NCI-H128 (cell line): ENCODE measurements around the gene TATDN2.

Experiments used
- DNase-seq: peaks from one replicate; lab custom pipeline; 2025; ENCODE audit not compliant: unreplicated experiment; lab: John Stamatoyannopoulos, UW

TATDN2 gene

DNA sequence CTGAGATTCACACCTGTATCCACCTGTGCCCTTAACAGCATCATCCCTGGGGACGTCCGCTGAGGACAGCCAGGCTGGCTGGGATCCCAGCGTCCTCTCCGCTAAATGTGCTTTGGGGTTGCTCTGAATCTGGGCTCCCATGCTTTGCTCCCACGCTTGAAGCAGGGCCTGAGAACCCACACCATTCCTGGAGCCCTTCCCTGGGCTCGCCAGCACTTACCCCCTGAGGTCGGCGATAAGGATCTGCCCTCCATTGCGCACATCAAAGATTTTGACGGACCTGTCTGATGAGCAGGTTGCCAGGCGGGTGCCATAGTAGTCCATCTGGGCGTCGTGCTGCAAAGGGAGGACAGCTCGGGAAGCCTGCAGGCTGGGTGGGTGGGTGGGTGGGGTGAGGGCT lies 66.8 kb downstream of the TATDN2 start:
- no peak for DNase-seq

DNA sequence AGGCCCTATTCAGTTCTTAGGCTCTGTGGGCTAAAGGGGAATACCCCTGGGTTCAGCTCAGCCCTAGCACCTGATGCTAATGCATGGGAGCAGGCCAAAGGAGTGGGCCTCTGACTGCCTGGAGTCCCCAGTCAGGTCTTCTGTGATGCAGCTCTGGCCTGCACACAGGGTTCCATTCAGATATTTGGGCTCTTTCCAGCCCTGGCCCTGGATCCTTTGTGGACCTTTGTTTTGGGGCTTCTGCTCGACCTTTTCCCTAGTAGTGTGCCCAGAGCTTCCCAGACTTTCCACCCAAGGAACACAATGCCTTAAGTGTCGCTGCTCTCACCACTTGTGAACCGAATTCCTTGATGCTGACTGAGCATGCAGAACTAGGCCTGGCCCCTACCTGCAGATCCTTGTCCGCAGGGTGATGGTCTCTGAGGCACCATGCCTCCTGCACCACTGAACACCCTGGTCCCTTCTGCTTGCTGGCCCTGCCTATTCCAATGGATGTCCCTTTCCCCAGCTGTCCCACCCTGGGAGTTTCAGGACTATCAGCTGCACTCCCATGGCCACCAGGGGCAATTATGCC lies 67.6 kb downstream of the TATDN2 start:
- DNase-seq, result no peak

DNA sequence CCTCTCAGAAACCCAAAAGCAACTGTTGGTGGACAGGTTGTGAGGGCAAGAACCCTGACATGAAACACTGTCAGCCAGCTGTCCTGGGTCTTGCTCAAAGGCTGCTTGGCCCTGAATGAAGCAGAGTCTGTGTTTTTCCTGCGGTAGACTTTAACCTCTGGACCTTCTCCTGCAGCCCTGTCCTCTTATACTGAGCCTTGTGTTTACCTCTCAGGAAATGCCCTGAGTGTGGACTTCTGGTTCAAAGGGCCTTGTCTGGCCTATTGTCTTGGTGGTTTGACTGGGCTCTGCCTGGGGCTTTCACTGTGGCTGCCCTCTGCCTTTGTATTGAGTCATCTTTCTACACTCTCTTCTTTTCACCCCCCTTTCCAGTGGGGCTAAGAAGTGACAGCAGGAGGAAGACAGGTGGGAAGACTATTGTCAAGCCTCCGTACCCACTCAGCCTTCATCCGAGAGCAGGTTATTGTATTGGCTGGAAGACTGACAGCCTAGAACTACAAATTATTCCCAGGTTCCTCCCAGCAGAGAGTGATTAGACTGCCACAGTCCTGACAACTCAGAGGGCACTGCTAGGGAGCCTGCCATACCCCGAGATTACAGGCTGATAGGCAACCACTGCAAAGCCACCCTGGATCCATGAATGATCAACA lies 69.2 kb downstream of the TATDN2 start:
- no peak for DNase-seq

DNA sequence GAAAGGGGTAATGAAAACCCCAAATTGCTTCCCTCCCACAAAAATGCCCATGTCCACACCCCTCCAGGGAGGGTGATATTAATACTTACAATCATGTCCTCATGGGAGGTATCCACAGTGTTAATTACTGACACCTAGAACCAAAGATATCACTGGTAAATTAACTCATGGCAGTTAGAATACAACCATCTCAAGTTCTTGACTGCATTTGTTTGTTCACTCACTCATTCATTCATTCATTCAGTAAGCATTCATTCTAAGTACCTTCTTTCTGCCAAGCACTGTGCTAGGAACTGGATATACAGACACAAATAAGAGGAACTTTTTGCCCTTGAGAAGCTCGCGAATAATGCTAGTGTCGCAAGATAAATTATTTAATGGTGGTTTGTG lies 69.7 kb downstream of the TATDN2 start:
- no peak for DNase-seq

DNA sequence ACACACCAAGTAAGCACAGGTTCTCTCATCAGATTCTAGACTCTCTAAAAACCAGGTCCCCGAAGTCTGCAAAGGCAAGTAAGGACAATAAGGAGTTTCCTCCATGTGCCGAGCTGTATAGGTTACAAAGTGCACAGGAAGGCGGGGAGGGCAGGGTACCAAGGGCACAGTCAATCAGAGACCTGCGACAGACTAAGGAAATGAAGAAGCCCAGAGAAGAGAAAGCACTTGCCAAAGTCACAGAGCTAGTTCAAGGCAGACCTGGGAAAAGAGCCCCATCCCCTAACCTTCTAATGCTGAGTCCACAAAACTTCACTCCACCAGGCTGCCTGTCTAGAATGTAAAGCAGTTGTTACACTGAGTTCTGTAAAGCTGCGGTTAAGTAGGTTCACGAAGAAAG lies 71.0 kb downstream of the TATDN2 start:
- no peak for DNase-seq

DNA sequence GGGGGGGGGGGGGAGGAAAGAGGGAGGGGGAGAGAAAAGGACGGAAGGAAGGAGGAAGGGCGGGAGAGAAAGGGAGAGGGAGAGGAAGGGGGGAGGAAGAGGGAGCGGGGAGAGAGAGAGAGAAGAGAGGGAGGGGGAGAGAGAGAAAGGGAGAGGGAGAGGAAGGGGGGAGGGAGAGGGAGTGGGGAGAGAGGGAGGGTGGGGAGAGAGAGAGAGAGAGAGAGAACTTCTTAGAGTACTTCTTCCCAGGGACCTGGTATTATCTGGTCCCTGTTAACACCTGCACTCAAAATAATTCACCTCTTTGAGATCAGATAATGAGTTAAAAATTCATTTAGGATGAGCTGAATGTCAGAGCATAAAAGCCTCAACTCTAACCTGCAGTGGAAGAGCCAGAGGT lies 71.5 kb downstream of the TATDN2 start:
- no peak for DNase-seq

DNA sequence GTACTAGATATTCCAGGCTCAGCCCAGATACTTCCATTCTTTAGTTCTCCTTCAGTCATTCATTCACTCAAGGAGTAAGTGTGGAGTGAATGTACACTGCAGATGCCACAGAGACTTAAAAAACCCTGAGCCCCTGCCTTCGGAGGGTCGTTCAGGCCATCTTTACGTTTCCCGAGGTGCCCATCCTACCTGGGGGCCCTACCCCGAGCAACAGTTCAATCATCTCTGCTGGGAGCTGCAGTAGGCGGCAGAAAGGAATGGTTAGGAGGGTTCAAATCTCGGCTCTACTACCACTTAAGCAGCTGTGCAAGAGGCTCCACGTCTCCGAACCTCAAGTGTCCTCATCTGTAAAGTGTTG lies 72.0 kb downstream of the TATDN2 start:
- no peak for DNase-seq

DNA sequence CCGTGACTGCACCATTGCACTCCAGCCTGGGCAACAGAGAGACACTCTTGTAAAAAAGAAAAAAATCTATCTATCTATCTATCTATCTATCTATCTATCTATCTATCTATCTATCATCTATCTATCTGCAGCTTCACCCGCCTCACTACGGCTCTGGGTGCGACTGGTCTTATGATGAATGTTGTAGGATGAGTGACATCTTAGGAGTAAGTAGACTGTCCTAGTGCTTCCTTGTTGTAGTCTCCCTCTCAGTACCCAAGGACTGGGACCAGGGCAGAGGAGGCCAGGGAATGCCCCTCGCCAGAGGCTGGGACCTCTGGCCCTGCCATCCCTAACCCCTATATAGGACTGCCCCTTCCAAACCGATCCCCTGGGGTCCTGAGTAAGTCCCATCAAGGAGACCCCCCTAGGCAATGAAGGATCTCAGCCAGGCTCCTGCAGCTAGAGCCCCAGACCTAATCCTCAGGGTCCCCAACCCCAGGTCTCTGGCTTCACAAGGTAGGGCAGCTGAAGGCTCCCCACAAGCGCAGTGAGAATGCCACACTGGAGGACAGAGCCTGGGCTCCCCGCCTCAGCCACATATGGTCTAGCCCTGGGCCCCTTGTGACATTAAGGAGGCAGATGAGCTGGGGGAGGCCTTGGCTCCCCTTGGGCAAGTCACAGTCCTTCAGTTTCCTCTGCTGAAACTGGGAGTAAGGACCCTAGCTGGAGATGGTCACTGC lies 73.5 kb downstream of the TATDN2 start:
- DNase-seq, result no peak

DNA sequence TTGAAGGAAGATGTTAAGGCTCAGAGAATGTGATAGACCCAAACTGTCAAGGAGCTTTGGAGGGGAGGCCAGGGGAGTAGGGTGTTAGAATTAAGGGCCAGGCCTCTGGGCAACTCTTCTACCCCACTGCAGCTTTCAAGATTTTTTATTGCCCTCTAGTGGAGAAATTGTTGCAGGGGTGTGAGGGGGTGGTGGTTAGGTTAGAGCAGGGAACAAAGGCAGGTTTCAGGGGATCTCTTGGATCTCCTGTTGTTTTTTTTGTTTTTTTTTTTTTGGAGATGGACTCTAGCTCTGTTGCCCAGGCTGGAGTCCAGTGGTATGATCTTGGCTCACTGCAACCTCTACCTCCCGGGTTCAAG lies 74.1 kb downstream of the TATDN2 start:
- no peak for DNase-seq

DNA sequence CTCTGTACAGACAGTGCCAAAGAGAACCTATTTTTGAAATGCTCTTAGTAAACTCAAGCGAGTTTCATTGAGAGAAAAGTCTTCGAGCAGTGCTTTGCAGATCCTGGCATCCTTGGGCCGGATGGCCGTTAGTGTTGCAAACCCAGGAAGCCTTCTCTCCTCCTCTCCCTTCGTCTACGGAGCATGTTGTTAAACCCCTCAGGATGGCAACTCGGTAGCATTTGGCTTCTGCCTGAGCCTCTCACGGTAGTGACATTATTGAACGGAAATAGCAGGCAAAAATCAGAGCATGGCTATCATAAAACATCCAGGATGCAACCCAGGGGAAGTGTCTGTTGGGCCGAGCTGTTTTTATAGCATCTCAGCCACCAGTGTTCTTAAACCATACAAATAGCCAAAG lies 79.3 kb downstream of the TATDN2 start:
- no peak for DNase-seq

DNA sequence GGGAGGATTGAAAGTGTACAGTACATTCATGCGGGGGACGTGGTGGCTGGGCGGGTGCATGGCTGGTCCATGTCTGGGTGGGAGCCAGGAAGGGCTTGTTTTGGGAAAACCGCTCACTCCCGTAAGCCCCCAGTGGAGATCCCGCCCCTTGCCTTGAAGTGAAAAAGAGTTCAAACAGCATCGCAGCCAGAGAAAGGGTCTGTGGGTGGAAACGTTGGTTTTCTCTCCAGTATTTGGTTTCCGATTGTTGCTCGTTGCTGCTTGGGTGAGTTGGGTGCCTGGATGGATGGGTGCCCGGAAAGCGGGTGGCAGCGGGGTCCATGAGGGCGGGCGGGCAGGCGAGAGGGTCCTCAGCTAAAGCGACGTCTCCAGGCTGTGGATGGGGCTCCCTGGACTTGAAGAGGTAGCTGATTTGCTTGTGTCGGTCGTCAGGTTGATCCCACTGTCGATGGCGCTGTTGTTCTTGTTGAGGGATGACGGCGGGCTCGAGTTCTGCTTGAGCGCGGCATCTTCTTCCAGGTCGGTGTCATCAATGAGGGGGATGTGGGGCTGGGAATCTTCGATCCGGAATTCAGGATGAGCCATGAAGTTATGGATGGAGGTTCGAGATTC lies 80.3 kb downstream of the TATDN2 start:
- no peak for DNase-seq

DNA sequence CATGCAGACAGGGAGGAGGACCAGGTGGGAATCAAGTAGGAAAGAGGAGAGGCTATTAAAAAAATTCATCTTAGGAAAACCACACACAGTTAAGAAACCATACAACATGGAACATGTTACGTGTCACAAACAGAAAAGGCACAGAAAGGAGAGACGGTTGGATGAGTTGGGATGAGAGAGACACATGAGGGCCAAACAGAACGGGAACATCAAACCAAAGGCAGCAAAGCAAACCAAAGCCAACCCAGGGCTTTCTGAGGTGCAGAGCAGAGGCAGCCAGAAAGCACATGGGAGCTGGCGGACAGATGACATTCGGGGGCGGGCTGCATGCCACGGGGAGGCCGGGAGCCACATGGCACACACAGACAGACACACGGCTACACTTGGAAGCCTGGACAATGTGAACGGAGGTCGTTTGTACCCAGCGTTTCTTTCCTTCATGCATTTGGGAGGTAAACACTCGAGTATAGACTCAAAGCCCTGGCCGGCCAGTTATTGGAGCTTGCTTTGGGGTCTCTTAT lies 81.3 kb downstream of the TATDN2 start:
- no peak for DNase-seq

DNA sequence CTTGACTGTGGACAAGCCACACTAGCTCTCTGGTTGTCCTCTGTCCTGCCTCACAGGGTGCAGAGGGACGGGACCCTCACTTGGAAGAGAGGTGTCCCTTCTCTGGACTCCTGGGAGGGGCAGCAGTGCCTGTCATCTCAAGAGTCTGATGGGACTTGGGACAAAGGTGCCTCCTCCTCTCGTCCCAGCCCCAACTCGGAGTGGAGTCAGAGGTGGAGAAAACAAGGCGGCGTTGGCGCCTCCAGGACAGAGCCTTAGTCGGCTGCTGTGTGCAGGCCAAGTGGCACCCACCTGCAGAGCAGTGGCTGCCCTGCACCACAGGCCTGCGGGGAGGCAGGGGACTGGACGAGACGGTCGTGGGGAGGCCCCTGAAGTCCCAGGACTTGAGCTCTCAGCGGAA lies 82.1 kb downstream of the TATDN2 start:
- DNase-seq, result no peak
